K562 (cell line): ENCODE results near the gene HEPACAM2. TPM values are rescaled to one million over a fixed set of nuclear protein-coding genes. Genes with fewer than 3 reads are reported as not detected.
A peak's percentile ranks its signal among the peaks of the same experiment; 100 is the strongest.

Experiments used
- HDAC1 ChIP-seq, 2 experiments: fragments of 450-650 bp; IDR thresholded peaks; 2 replicates each; pipeline ENCODE4 v1.6.1; 2016 to 2017; ENCODE audit warnings: inconsistent platforms in 1 of 2, mild to moderate bottlenecking in 1 of 2, moderate library complexity in 1 of 2
- MGA ChIP-seq: fragments of 450-650 bp; IDR thresholded peaks from 2 replicates; pipeline ENCODE4 v1.6.1; 2016; ENCODE audit warnings: mild to moderate bottlenecking, moderate library complexity
- ZNF253 ChIP-seq: fragments of 250-450 bp; sonication (Bioruptor Pico); conservative IDR thresholded peaks from 2 replicates; pipeline ENCODE4 v1.6.1; 2021; ENCODE audit warnings: mild to moderate bottlenecking
- ZNF695 ChIP-seq: fragments of 450-650 bp; formaldehyde crosslinking; IDR thresholded peaks from 2 replicates; pipeline ENCODE4 v1.4.0; 2020; ENCODE audit warnings: mild to moderate bottlenecking, moderate library complexity
- ZNF76 ChIP-seq: fragments of 250-450 bp; sonication (Bioruptor Pico); IDR thresholded peaks from 2 replicates; pipeline ENCODE4 v1.4.0; 2020; ENCODE audit warnings: mild to moderate bottlenecking, moderate library complexity, borderline replicate concordance
- polyA plus RNA-seq, 8 experiments: library from polyadenylated mRNA; depleted of rRNA in 4 of 8; stranded (reverse) in 5 of 8; unstranded in 3 of 8; fragments of >200 nt; fragmentation: Nextera tagmentation in 2 of 8; fragmentation: Illumina TruSeq in 1 of 8; extraction: Ambion mirVana in 2 of 8; extraction: Trizol in 1 of 8; gene quantifications; 2 replicates each; pipeline versions ENCODE4 v1.2.1 to v1.2.3, GENCODE V29; 2011 to 2014; ENCODE audit warnings: inconsistent platforms in 1 of 8, missing spikeins in 1 of 8
- total RNA-seq, 7 experiments: library from RNA; depleted of rRNA in 6 of 7; stranded (reverse); fragments of >200 nt in 6 of 7; fragmentation: Illumina TruSeq in 2 of 7; extraction: Trizol in 2 of 7; gene quantifications; 2 replicates each; pipeline versions ENCODE4 v1.2.1 to v1.2.3, GENCODE V29; 2011 to 2021; ENCODE audit warnings: low replicate concordance in 1 of 7
- TF ChIP-seq, protein P1 (sequence below), 2 experiments: IDR thresholded peaks in 1 of 2; conservative IDR thresholded peaks in 1 of 2; 2 replicates each; pipeline ENCODE4 v1.6.1; 2016; ENCODE audit warnings: low read depth in 2 of 2, mild to moderate bottlenecking in 1 of 2, missing compliant biosample characterization in 1 of 2, missing genetic modification characterization in 1 of 2, moderate library complexity in 1 of 2
- TF ChIP-seq, protein P2 (sequence below): fragments of 450-650 bp; formaldehyde crosslinking; conservative IDR thresholded peaks from 2 replicates; pipeline ENCODE4 v1.4.0; 2022; ENCODE audit warnings: mild to moderate bottlenecking, missing genetic modification characterization

The HEPACAM2 gene
- total and polyA plus RNA-seq, 9 of the 15 experiments (the other 6 are each of a cell fraction or from before 2014, with no cell fraction given) = 2.0 to 6.5 (median 3.9) TPM

GRCh38 chr7:93148727-93149126, 77.5 kb downstream of the HEPACAM2 start (continued):
- TF ChIP-seq MGA (no peak), HDAC1 (IDR thresholded peaks at IDR 0.05) (no peak), ZNF695 (CRISPR knock-in tag) (peak; percentile 88), ZNF76 (peak; percentile 92), ZNF253 (CRISPR knock-in tag) (0 out of 2 replicates have a peak, but pooled peaks have one; percentile 25)
- TF ChIP-seq, protein P1, sequence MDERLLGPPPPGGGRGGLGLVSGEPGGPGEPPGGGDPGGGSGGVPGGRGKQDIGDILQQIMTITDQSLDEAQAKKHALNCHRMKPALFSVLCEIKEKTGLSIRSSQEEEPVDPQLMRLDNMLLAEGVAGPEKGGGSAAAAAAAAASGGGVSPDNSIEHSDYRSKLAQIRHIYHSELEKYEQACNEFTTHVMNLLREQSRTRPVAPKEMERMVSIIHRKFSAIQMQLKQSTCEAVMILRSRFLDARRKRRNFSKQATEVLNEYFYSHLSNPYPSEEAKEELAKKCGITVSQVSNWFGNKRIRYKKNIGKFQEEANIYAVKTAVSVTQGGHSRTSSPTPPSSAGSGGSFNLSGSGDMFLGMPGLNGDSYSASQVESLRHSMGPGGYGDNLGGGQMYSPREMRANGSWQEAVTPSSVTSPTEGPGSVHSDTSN (CRISPR knock-in tag; IDR thresholded peaks at IDR 0.05; ENCODE audit: low read depth) = no peak
- TF ChIP-seq, protein P1 (tag; conservative IDR thresholded peaks at IDR 0.05; ENCODE audit: low read depth) = peak; percentile 80
- TF ChIP-seq, protein P2, sequence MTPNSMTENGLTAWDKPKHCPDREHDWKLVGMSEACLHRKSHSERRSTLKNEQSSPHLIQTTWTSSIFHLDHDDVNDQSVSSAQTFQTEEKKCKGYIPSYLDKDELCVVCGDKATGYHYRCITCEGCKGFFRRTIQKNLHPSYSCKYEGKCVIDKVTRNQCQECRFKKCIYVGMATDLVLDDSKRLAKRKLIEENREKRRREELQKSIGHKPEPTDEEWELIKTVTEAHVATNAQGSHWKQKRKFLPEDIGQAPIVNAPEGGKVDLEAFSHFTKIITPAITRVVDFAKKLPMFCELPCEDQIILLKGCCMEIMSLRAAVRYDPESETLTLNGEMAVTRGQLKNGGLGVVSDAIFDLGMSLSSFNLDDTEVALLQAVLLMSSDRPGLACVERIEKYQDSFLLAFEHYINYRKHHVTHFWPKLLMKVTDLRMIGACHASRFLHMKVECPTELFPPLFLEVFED (CRISPR knock-in tag) = peak; percentile 80; the same call in 1 of the 2 replicates
